Caco-2 (cell line): ENCODE data around the gene PDK3. TPM values are rescaled to one million over a fixed set of nuclear protein-coding genes. Genes with fewer than 3 reads are reported as not detected.

Experiments
- BruUV-seq: library from RNA; stranded (reverse); fragments of 400-500 nt; replicated peaks from 2 replicates; lab custom pipeline; 2021; lab: Mats Ljungman, UMichigan
- CTCF ChIA-PET: fragments of 300-600 bp; sonication (Branson Sonifier 250); formaldehyde crosslinking; loops from one replicate; lab custom pipeline; 2022; ENCODE audit warnings: antibody characterized with exemption; lab: Charles Lee
- POLR2A ChIA-PET: fragments of 300-600 bp; sonication (Branson Sonifier 250); formaldehyde crosslinking; loops from one replicate; lab custom pipeline; 2022; ENCODE audit warnings: antibody characterized with exemption; lab: Charles Lee
- DNase-seq, 2 experiments: peaks; one replicate each; pipeline versions ENCODE4 v3.0.0 to v3.0.0-alpha.2; 2020 to 2022
- H3K27me3 ChIP-seq: replicated peaks from 2 replicates; pipeline ENCODE4 v1.6.0; 2011; ENCODE audit warnings: low read length; ENCODE audit not compliant: control insufficient read depth, insufficient read depth
- H3K36me3 ChIP-seq: 2 replicates; pipeline ENCODE4 v1.5.1; 2011; ENCODE audit warnings: low read length; ENCODE audit not compliant: control insufficient read depth, insufficient read depth
- H3K4me1 ChIP-seq: fragments of 250-450 bp; sonication (Bioruptor Pico); 2 replicates; pipeline ENCODE4 v1.5.1; 2020; ENCODE audit warnings: mild to moderate bottlenecking
- H3K4me3 ChIP-seq: 2 replicates; pipeline ENCODE4 v1.5.1; 2011; ENCODE audit warnings: low read depth, mild to moderate bottlenecking, control low read depth, low read length
- H3K9me3 ChIP-seq: fragments of 250-450 bp; sonication (Bioruptor Pico); 2 replicates; pipeline ENCODE4 v1.5.1; 2020; ENCODE audit warnings: mild to moderate bottlenecking, moderate library complexity
- H3K27ac Mint-ChIP-seq: one replicate; pipeline ENCODE4 v1.8.0; 2022; ENCODE audit warnings: mixed read lengths; ENCODE audit not compliant: unreplicated experiment
- H3K27me3 Mint-ChIP-seq: one replicate; pipeline ENCODE4 v1.8.0; 2022; ENCODE audit warnings: mixed read lengths; ENCODE audit not compliant: insufficient read depth, unreplicated experiment
- H3K36me3 Mint-ChIP-seq: one replicate; pipeline ENCODE4 v1.8.0; 2022; ENCODE audit warnings: mild to moderate bottlenecking, mixed read lengths; ENCODE audit not compliant: insufficient read depth, unreplicated experiment
- H3K4me1 Mint-ChIP-seq: one replicate; pipeline ENCODE4 v1.8.0; 2022; ENCODE audit warnings: low read depth, mixed read lengths; ENCODE audit not compliant: unreplicated experiment
- H3K4me3 Mint-ChIP-seq: one replicate; pipeline ENCODE4 v1.8.0; 2022; ENCODE audit warnings: mild to moderate bottlenecking, moderate library complexity, mixed read lengths; ENCODE audit not compliant: unreplicated experiment
- H3K9me3 Mint-ChIP-seq: one replicate; pipeline ENCODE4 v1.8.0; 2022; ENCODE audit warnings: mixed read lengths; ENCODE audit not compliant: unreplicated experiment
- intact Hi-C: fragments of 100-400 bp; cut with micrococcal nuclease; formaldehyde crosslinking; loops from one replicate; pipeline ENCODE4 v1.10.0; 2022; ENCODE audit not compliant: unreplicated experiment
- total RNA-seq: library from RNA; stranded (reverse); gene quantifications from 2 replicates; pipeline ENCODE4 v1.2.3, GENCODE V29; 2022
- TF ChIP-seq, protein P1 (sequence below), 2 experiments: fragments of 200-600 bp in 1 of 2; IDR thresholded peaks; 1 replicate in 1 of 2; 2 replicates in 1 of 2; pipeline versions ENCODE4 v1.5.1 to v1.8.0; 2011 to 2022; ENCODE audit warnings: antibody characterized with exemption in 1 of 2, control low read depth in 1 of 2, inconsistent platforms in 1 of 2, low read depth in 1 of 2, low read length in 1 of 2, mild to moderate bottlenecking in 1 of 2, moderate library complexity in 1 of 2; ENCODE audit not compliant: insufficient read depth in 1 of 2, severe bottlenecking in 1 of 2, unreplicated experiment in 1 of 2

PDK3 gene
- total RNA-seq, 1 experiment from 2014 or later, result 4.9 TPM

DNA sequence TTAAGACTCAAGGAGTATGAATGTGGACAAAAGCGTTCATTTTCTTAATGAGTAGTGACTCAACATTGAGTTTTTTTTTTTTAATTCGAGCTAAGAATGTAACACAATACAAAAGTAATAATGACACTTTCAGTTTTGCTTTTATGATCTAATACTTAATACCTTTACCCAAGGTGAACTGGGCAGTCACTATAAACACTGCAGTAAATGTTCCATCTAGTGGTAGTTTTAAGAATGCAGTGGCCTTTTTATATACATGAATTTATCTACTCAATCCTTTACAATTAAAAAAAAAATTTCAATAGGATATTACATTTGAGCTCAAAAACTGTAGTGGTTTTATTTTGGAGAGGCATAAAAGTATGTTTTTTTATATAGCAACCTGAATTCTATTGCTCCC is 33.9 kb downstream of the PDK3 start:
- Histone ChIP-seq H3K27me3 (no peaks in the 10 kb centered on the region), H3K4me1 (no peaks in the 10 kb centered on the region), H3K9me3 (no peaks in the 10 kb centered on the region), H3K36me3 (no peaks in the 10 kb centered on the region), H3K4me3 (no peak overlapping the region)
- CTCF ChIA-PET, result interaction anchor here (0.5 to 2.4 kb wide), 5 partner anchors 32 to 103 kb away, joined by 3 to 14 read pairs (median 5); partner anchors contain the start of gene PDK3
- TF ChIP-seq, protein P1, sequence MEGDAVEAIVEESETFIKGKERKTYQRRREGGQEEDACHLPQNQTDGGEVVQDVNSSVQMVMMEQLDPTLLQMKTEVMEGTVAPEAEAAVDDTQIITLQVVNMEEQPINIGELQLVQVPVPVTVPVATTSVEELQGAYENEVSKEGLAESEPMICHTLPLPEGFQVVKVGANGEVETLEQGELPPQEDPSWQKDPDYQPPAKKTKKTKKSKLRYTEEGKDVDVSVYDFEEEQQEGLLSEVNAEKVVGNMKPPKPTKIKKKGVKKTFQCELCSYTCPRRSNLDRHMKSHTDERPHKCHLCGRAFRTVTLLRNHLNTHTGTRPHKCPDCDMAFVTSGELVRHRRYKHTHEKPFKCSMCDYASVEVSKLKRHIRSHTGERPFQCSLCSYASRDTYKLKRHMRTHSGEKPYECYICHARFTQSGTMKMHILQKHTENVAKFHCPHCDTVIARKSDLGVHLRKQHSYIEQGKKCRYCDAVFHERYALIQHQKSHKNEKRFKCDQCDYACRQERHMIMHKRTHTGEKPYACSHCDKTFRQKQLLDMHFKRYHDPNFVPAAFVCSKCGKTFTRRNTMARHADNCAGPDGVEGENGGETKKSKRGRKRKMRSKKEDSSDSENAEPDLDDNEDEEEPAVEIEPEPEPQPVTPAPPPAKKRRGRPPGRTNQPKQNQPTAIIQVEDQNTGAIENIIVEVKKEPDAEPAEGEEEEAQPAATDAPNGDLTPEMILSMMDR (IDR thresholded peaks at IDR 0.05; ENCODE audit: insufficient read depth in 1 of 2, low read depth in 1 of 2, low read length in 1 of 2, severe bottlenecking in 1 of 2, unreplicated experiment in 1 of 2), result peak; percentile 14 to 34
- no peak overlapping the region for H3K27ac Mint-ChIP-seq
- H3K27me3 Mint-ChIP-seq, result no peaks in the 10 kb centered on the region
- POLR2A ChIA-PET, result no interaction called here
- H3K4me1 Mint-ChIP-seq, result no peaks in the 10 kb centered on the region
- no peaks in the 10 kb centered on the region for H3K36me3 Mint-ChIP-seq
- no TSS peak for BruUV-seq
- H3K9me3 Mint-ChIP-seq, result no peaks in the 10 kb centered on the region
- intact Hi-C loops, result loop anchor here (1.0 to 2.0 kb wide), 3 partner anchors 34 to 240 kb away; partner anchors contain the start of gene PDK3
- no peak overlapping the region for H3K4me3 Mint-ChIP-seq
- no peak for DNase-seq

DNA sequence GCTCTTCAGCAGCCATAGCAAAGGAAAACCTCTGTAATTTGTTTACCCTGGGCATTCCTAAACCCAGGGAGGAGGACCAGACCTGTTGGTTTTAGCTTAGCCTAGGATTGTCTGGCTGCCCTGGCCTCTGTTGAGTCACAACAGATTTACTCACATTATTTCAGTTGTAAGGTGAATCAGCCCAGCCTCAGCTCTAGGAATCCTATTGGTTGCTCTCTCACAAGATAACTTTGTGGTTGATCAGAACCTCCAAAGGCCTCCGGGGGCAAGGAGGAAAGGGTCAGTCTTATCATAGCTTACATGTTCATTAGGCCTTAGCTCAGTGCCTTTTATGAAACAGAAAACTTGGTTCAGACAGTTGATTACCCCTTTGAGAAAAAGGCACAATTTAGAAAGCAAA is 41.0 kb downstream of the PDK3 start:
- intact Hi-C loops, result no loop called here
- H3K27ac Mint-ChIP-seq, result peak overlapping the region; percentile 77
- TF ChIP-seq, protein P1 (IDR thresholded peaks at IDR 0.05; ENCODE audit: insufficient read depth in 1 of 2, low read depth in 1 of 2, low read length in 1 of 2, severe bottlenecking in 1 of 2, unreplicated experiment in 1 of 2), result no peak
- Histone ChIP-seq H3K27me3 (no peaks in the 10 kb centered on the region), H3K9me3 (no peaks in the 10 kb centered on the region), H3K36me3 (no peaks in the 10 kb centered on the region), H3K4me1 (peaks cover 4% of the 10 kb centered on the region; the same call in 1 of the 2 replicates), H3K4me3 (no peak overlapping the region)
- no peaks in the 10 kb centered on the region for H3K9me3 Mint-ChIP-seq
- H3K4me1 Mint-ChIP-seq, result peaks cover 7% of the 10 kb centered on the region
- no TSS peak for BruUV-seq
- H3K36me3 Mint-ChIP-seq, result no peaks in the 10 kb centered on the region
- DNase-seq, result peak; percentile 37 to 59
- H3K4me3 Mint-ChIP-seq, result peak overlapping the region; percentile 22
- ChIA-PET POLR2A (no interaction called here), CTCF (interaction anchor here (1.8 kb wide), 1 partner anchor 110 kb away, joined by 6 read pairs; no protein-coding TSS in a partner anchor)
- H3K27me3 Mint-ChIP-seq, result no peaks in the 10 kb centered on the region

DNA sequence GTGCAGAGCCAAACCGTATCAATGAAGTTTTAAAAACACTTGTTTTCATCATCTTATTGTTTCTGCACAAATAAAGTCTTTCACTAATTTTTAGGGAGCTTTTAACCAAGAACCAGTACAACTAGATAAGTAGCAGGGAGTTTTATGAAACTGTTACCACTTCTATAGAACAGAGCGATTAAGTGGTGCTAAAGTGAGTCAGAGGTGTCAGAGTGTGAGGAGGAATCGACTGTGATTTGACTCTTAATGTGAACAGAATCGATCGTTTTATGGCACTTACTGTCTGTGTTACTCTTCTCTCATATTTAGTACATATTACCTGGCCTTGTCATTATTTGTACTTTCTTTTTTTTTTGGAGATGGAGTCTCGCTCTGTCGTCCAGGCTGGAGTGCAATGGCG is 43.3 kb downstream of the PDK3 start:
- no peak overlapping the region for H3K4me3 ChIP-seq
- Mint-ChIP-seq H3K27me3 (no peaks in the 10 kb centered on the region), H3K36me3 (no peaks in the 10 kb centered on the region), H3K4me1 (peaks cover 7% of the 10 kb centered on the region), H3K27ac (no peak overlapping the region), H3K9me3 (no peaks in the 10 kb centered on the region), H3K4me3 (no peak overlapping the region)
- BruUV-seq, result no TSS peak
- CTCF ChIA-PET, result no interaction called here
- H3K36me3 ChIP-seq, result no peaks in the 10 kb centered on the region
- H3K4me1 ChIP-seq, result peaks cover 4% of the 10 kb centered on the region; the same call in 1 of the 2 replicates
- no peaks in the 10 kb centered on the region for H3K9me3 ChIP-seq
- intact Hi-C loops, result no loop called here
- POLR2A ChIA-PET, result no interaction called here
- TF ChIP-seq, protein P1 (IDR thresholded peaks at IDR 0.05; ENCODE audit: insufficient read depth in 1 of 2, low read depth in 1 of 2, low read length in 1 of 2, severe bottlenecking in 1 of 2, unreplicated experiment in 1 of 2), result no peak
- DNase-seq, result no peak
- H3K27me3 ChIP-seq, result no peaks in the 10 kb centered on the region
